ENCODE results near the gene PSMG3.

Gene PSMG3

DNA sequence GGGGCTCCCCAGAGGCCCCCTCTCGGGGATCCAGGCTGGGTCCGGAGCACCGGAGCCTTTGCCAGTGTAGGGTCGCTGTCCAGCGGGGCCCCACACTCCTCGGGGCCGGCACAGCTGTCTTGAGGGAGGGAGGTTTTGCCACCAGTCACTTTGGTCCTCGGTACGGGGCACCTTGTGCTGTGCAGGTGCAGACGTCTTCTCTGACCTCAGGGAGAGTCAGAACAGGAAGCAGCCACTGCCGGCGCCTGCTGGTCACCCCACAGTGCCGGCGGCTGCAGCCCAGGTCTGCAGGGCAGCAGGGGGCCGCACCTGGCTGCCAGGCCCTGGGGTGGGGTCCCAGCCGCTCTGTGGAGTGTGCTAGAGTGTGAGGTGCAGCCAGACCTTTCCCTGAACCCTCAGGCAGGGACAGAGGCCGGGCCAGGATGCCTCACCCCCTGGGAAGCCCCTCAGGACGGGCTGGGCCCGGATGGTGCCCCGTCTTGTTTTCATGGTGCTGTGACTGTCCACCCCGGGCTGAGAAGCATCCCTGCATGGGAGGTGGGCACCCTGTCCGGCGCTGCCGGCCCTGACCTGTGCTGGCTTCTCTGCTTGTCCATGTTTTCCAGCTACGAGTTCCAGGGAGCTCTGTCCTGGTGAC, 31.2 kb downstream of the PSMG3 start:
- H3K27ac ChIP-seq (ENCODE audit: low read depth, low read length, poor library complexity, severe bottlenecking), result no peak overlapping the region
- H3K4me3 ChIP-seq (ENCODE audit: low read depth, low read length, poor library complexity, severe bottlenecking), result no peak overlapping the region
- no peaks in the 10 kb centered on the region for H3K9me2 ChIP-seq (ENCODE audit: low read depth, low read length)
- no peaks in the 10 kb centered on the region for H3K9me3 ChIP-seq (ENCODE audit: low read length)
- H3F3A ChIP-seq (ENCODE audit: insufficient read depth, low read length), result no peaks in the 10 kb centered on the region
- H4K20me1 ChIP-seq (ENCODE audit: insufficient read depth, low read length), result no peaks in the 10 kb centered on the region
- H3K79me2 ChIP-seq (ENCODE audit: insufficient read depth, low read length), result no peaks in the 10 kb centered on the region
- TF ChIP-seq, protein P1, sequence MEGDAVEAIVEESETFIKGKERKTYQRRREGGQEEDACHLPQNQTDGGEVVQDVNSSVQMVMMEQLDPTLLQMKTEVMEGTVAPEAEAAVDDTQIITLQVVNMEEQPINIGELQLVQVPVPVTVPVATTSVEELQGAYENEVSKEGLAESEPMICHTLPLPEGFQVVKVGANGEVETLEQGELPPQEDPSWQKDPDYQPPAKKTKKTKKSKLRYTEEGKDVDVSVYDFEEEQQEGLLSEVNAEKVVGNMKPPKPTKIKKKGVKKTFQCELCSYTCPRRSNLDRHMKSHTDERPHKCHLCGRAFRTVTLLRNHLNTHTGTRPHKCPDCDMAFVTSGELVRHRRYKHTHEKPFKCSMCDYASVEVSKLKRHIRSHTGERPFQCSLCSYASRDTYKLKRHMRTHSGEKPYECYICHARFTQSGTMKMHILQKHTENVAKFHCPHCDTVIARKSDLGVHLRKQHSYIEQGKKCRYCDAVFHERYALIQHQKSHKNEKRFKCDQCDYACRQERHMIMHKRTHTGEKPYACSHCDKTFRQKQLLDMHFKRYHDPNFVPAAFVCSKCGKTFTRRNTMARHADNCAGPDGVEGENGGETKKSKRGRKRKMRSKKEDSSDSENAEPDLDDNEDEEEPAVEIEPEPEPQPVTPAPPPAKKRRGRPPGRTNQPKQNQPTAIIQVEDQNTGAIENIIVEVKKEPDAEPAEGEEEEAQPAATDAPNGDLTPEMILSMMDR (IDR thresholded peaks at IDR 0.05; ENCODE audit: low read length), result no peak
- TF ChIP-seq EZH2 (IDR thresholded peaks at IDR 0.05; ENCODE audit: borderline replicate concordance, low read length), result no peak
- H3K27me3 ChIP-seq (ENCODE audit: insufficient read depth, low read length), result no peaks in the 10 kb centered on the region
- peaks cover 6% of the 10 kb centered on the region for H3K4me1 ChIP-seq (ENCODE audit: insufficient read depth, low read length, severe bottlenecking)
- H3K36me3 ChIP-seq (ENCODE audit: insufficient read depth, low read length), result peaks cover 43% of the 10 kb centered on the region
- no peak overlapping the region for H3K4me2 ChIP-seq (ENCODE audit: low read length)
- no peak overlapping the region for H3K9ac ChIP-seq (ENCODE audit: low read length)
- no peak overlapping the region for H2AFZ ChIP-seq (ENCODE audit: low read length)

DNA sequence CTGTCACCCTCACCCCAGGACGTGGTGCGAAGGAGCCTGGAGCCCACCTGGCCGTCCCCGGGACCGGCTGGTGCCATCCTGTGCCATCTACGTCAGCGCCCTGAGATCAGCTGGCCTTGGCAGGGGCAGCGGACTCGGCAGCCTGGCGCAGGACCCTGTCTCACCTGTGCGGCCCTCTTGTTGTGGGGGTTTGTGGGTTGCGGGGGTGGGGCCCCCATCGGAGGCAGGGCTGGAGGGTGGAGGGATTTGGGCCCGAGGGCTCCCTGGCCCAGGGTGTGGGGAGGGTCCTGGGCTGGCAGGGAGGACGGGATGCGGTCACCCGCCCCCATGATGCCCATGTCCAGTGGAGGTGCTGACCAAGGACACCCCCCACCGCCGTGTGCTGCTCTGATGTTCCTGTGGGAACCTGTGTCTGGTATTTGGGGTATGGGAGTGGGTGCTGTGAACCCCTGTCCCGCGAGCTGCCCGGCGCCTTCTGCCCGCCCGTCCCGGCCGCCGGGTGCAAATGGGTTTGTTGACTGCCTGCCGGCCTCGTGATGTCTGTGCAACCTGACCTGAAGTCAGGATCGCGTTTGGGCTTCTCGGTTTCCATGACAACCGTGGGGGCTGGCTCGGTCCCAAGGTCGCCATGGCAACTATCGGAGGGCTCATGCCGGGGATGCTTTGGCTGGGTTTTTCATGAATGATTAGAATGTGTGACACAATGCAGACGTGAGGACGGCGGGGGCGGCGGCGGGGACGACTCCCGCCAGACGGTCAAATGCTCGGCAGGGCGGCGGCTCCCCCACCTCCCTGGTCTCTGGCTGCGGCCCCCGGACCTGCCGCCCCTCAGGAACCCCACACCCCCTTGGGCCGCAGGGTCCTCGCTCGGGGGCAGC, 32.1 kb downstream of the PSMG3 start:
- Histone ChIP-seq H4K20me1 (ENCODE audit: insufficient read depth, low read length) (no peaks in the 10 kb centered on the region), H3K4me2 (ENCODE audit: low read length) (no peak overlapping the region), H3K9me3 (ENCODE audit: low read length) (no peaks in the 10 kb centered on the region), H3K9ac (ENCODE audit: low read length) (no peak overlapping the region), H2AFZ (ENCODE audit: low read length) (no peak overlapping the region), H3K36me3 (ENCODE audit: insufficient read depth, low read length) (peaks cover 36% of the 10 kb centered on the region), H3K4me3 (ENCODE audit: low read depth, low read length, poor library complexity, severe bottlenecking) (no peak overlapping the region), H3F3A (ENCODE audit: insufficient read depth, low read length) (no peaks in the 10 kb centered on the region), H3K79me2 (ENCODE audit: insufficient read depth, low read length) (no peaks in the 10 kb centered on the region), H3K4me1 (ENCODE audit: insufficient read depth, low read length, severe bottlenecking) (peaks cover 14% of the 10 kb centered on the region), H3K27ac (ENCODE audit: low read depth, low read length, poor library complexity, severe bottlenecking) (no peak overlapping the region), H3K9me2 (ENCODE audit: low read depth, low read length) (no peaks in the 10 kb centered on the region), H3K27me3 (ENCODE audit: insufficient read depth, low read length) (no peaks in the 10 kb centered on the region)
- TF ChIP-seq EZH2 (IDR thresholded peaks at IDR 0.05; ENCODE audit: borderline replicate concordance, low read length), result no peak
- TF ChIP-seq, protein P1 (IDR thresholded peaks at IDR 0.05; ENCODE audit: low read length), result no peak

DNA sequence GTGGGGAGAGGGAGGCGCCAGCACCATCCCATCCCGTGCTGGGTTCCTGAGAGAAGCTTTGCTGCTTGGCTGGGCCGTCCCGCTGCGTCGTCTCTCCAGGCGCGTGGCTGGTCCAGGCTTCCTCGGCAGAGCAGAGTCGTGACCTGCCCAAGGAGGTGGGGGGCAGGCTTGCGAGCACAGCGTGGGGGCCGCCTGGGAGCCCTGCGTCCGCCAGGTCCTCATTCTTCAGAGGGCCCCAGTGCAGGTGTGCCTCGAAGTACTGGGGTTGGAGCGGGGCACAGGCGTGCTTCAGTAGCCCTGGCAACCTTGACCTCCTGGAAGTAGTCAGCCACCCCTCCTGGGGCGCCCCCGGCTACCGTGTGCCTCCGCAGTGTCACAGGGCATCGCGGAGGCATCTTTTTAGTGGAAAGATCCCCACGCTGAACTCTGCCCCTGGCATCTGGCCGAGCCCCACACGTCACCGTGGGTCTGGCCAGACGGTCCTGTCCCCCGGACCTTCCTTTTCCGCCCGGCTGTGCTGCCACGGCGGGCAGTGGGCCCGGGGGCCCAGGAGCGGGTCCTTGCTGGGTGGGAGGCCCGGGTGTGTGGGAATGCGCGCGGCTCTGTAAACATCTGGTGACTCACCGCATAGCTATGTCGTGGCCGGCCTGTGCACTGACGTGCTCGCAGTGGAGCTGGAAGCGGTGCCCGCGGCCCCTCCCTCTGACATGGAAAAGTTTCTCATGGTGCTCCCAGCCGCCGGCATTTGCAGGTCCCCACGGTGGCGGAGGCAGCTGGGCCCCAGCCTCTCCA, 32.9 kb downstream of the PSMG3 start:
- Histone ChIP-seq H2AFZ (ENCODE audit: low read length) (no peak overlapping the region), H3K4me3 (ENCODE audit: low read depth, low read length, poor library complexity, severe bottlenecking) (no peak overlapping the region), H3K27me3 (ENCODE audit: insufficient read depth, low read length) (no peaks in the 10 kb centered on the region), H3K4me1 (ENCODE audit: insufficient read depth, low read length, severe bottlenecking) (peaks cover 22% of the 10 kb centered on the region), H3K27ac (ENCODE audit: low read depth, low read length, poor library complexity, severe bottlenecking) (no peak overlapping the region), H3F3A (ENCODE audit: insufficient read depth, low read length) (no peaks in the 10 kb centered on the region), H3K4me2 (ENCODE audit: low read length) (no peak overlapping the region), H3K79me2 (ENCODE audit: insufficient read depth, low read length) (0 out of 2 replicates have a peak, but pooled peaks cover 5% of the 10 kb centered on the region), H3K36me3 (ENCODE audit: insufficient read depth, low read length) (peaks cover 28% of the 10 kb centered on the region), H4K20me1 (ENCODE audit: insufficient read depth, low read length) (no peaks in the 10 kb centered on the region), H3K9me2 (ENCODE audit: low read depth, low read length) (no peaks in the 10 kb centered on the region), H3K9ac (ENCODE audit: low read length) (no peak overlapping the region), H3K9me3 (ENCODE audit: low read length) (no peaks in the 10 kb centered on the region)
- TF ChIP-seq, protein P1 (IDR thresholded peaks at IDR 0.05; ENCODE audit: low read length), result no peak
- no peak for TF ChIP-seq EZH2 (IDR thresholded peaks at IDR 0.05; ENCODE audit: borderline replicate concordance, low read length)

Measured in OCI-LY1 (cell line).